ENCODE measurements around the gene NT5E. TPM values are rescaled to one million over a fixed set of nuclear protein-coding genes. Genes with fewer than 3 reads are reported as not detected.
A peak's percentile ranks its signal among the peaks of the same experiment; 100 is the strongest.

The NT5E gene
- total and polyA plus RNA-seq, 2 experiments from 2014 or later = 0.18 to 1.5 TPM

GRCh38 chr6:85483846-85484245 is 34.0 kb downstream of the NT5E start:
- Histone ChIP-seq H3K4me1 (ENCODE audit: insufficient read depth) (no peaks in the 10 kb centered on the region), H3K4me3 (no peak overlapping the region), H3K27me3 (ENCODE audit: insufficient read depth) (no peaks in the 10 kb centered on the region), H3K27ac (ENCODE audit: low read depth) (no peak overlapping the region), H4K20me1 (replicated peaks; ENCODE audit: insufficient read depth) (no peaks in the 10 kb centered on the region), H3K36me3 (ENCODE audit: insufficient read depth) (no peaks in the 10 kb centered on the region), H3K9me2 (ENCODE audit: insufficient read depth) (no peaks in the 10 kb centered on the region), H3K4me2 (no peak overlapping the region), H2AFZ (no peak overlapping the region), H3F3A (replicated peaks; ENCODE audit: low read depth) (no peaks in the 10 kb centered on the region), H3K79me2 (replicated peaks; ENCODE audit: insufficient read depth) (no peaks in the 10 kb centered on the region)
- H3K27ac Mint-ChIP-seq = no peak overlapping the region
- ATAC-seq = no peak
- H3K27me3 Mint-ChIP-seq (ENCODE audit: insufficient read depth, low read depth, poor library complexity) = peaks cover 2% of the 10 kb centered on the region
- H3K4me3 Mint-ChIP-seq = no peak overlapping the region
- no peak for DNase-seq (ENCODE audit: low spot score)
- no peaks in the 10 kb centered on the region for H3K36me3 Mint-ChIP-seq (ENCODE audit: low read depth)
- H3K9me3 Mint-ChIP-seq = no peaks in the 10 kb centered on the region
- no peak for TF ChIP-seq ZNF331 (CRISPR knock-in tag; IDR thresholded peaks at IDR 0.05; ENCODE audit: low read depth)
- H3K4me1 Mint-ChIP-seq = peaks cover 5% of the 10 kb centered on the region; the same call in 1 of the 3 replicates

GRCh38 chr6:85484948-85485347 is 35.1 kb downstream of the NT5E start:
- no peaks in the 10 kb centered on the region for H3K9me3 Mint-ChIP-seq
- H3K27me3 Mint-ChIP-seq (ENCODE audit: insufficient read depth, low read depth, poor library complexity) = peaks cover 2% of the 10 kb centered on the region
- no peaks in the 10 kb centered on the region for H3K36me3 Mint-ChIP-seq (ENCODE audit: low read depth)

GRCh38 chr6:85490516-85491248 is 40.8 kb downstream of the NT5E start:
- H3K27me3 ChIP-seq (ENCODE audit: insufficient read depth) = no peaks in the 10 kb centered on the region
- Mint-ChIP-seq H3K36me3 (ENCODE audit: low read depth) (no peaks in the 10 kb centered on the region), H3K4me1 (no peaks in the 10 kb centered on the region), H3K27me3 (ENCODE audit: insufficient read depth, low read depth, poor library complexity) (peaks cover 2% of the 10 kb centered on the region), H3K9me3 (no peaks in the 10 kb centered on the region), H3K4me3 (no peak overlapping the region), H3K27ac (peak overlapping the region; percentile 80; the same call in 1 of the 2 replicates)
- H3K79me2 ChIP-seq (replicated peaks; ENCODE audit: insufficient read depth) = no peaks in the 10 kb centered on the region
- ATAC-seq (no peak), DNase-seq (ENCODE audit: low spot score) (no peak)
- no peaks in the 10 kb centered on the region for H3F3A ChIP-seq (replicated peaks; ENCODE audit: low read depth)
- no peaks in the 10 kb centered on the region for H3K4me1 ChIP-seq (ENCODE audit: insufficient read depth)
- H3K36me3 ChIP-seq (ENCODE audit: insufficient read depth) = no peaks in the 10 kb centered on the region
- H3K27ac ChIP-seq (ENCODE audit: low read depth) = no peak overlapping the region
- peaks cover 13% of the 10 kb centered on the region; the same call in 1 of the 2 replicates for H3K9me2 ChIP-seq (ENCODE audit: insufficient read depth)
- H2AFZ ChIP-seq = no peak overlapping the region
- H3K4me3 ChIP-seq = no peak overlapping the region
- no peaks in the 10 kb centered on the region; the same call in 1 of the 2 replicates for H4K20me1 ChIP-seq (replicated peaks; ENCODE audit: insufficient read depth)
- no peak overlapping the region for H3K4me2 ChIP-seq
- no peak for TF ChIP-seq NANOG (IDR thresholded peaks at IDR 0.05; ENCODE audit: borderline replicate concordance)
- TF ChIP-seq REST (IDR thresholded peaks at IDR 0.05; ENCODE audit: unreplicated experiment) = no peak
- TF ChIP-seq POLR2AphosphoS5 (IDR thresholded peaks at IDR 0.05; ENCODE audit: low read depth) = no peak
- no peak for TF ChIP-seq CTCF (conservative IDR thresholded peaks at IDR 0.05; ENCODE audit: low read depth in 2 of 2)
- no peak for TF ChIP-seq ETS1 (IDR thresholded peaks at IDR 0.05)
- TF ChIP-seq JUNB (IDR thresholded peaks at IDR 0.05; ENCODE audit: unreplicated experiment) = no peak

More at GRCh38 chr6:85484948-85485347, 35.1 kb downstream of the NT5E start:
- no peak for TF ChIP-seq NANOG (IDR thresholded peaks at IDR 0.05; ENCODE audit: borderline replicate concordance)
- no peaks in the 10 kb centered on the region for H3F3A ChIP-seq (replicated peaks; ENCODE audit: low read depth)
- H3K9me2 ChIP-seq (ENCODE audit: insufficient read depth) = peaks cover 5% of the 10 kb centered on the region; the same call in 1 of the 2 replicates
- Mint-ChIP-seq H3K4me3 (no peak overlapping the region), H3K27ac (no peak overlapping the region), H3K4me1 (peaks cover 5% of the 10 kb centered on the region; the same call in 1 of the 3 replicates)
- H3K79me2 ChIP-seq (replicated peaks; ENCODE audit: insufficient read depth) = no peaks in the 10 kb centered on the region
- no peaks in the 10 kb centered on the region for H3K27me3 ChIP-seq (ENCODE audit: insufficient read depth)
- H3K4me1 ChIP-seq (ENCODE audit: insufficient read depth) = no peaks in the 10 kb centered on the region
- no peak overlapping the region for H3K27ac ChIP-seq (ENCODE audit: low read depth)
- H3K4me3 ChIP-seq = no peak overlapping the region
- H3K36me3 ChIP-seq (ENCODE audit: insufficient read depth) = no peaks in the 10 kb centered on the region
- no peak for ATAC-seq
- H3K4me2 ChIP-seq = no peak overlapping the region
- no peaks in the 10 kb centered on the region for H4K20me1 ChIP-seq (replicated peaks; ENCODE audit: insufficient read depth)
- no peak for DNase-seq (ENCODE audit: low spot score)
- no peak overlapping the region for H2AFZ ChIP-seq
